Activated T-helper 9 cell treated with anti-CD3 and anti-CD28 coated beads, Interleukin-2, amount 50 U/mL, for 16 hours (primary cell): Measurements from ENCODE around the gene CDAN1.
"Not testable (repeated sequence)": the region's sequence is repeated elsewhere in the genome, so short reads cannot be mapped to it uniquely, and the experiment has no call there.

Experiments
- DNase-seq: peaks from one replicate; pipeline ENCODE4 v3.0.0-alpha.2; 2020; ENCODE audit warnings: low read depth

The CDAN1 gene

GRCh38 chr15:42705336-42705735 lies 31.6 kb downstream of the CDAN1 start:
- DNase-seq, result no peak

GRCh38 chr15:42704492-42704926 lies 32.4 kb downstream of the CDAN1 start:
- peak; percentile 18 for DNase-seq

GRCh38 chr15:42696626-42697025 lies 40.3 kb downstream of the CDAN1 start:
- DNase-seq, result no peak

- no peak for DNase-seq
Measured at GRCh38 chr15:42695527-42696071, 41.3 kb downstream of the CDAN1 start.

- DNase-seq, result no peak
Measured at GRCh38 chr15:42694398-42694797, 42.5 kb downstream of the CDAN1 start.

GRCh38 chr15:42693942-42694341 lies 43.0 kb downstream of the CDAN1 start:
- no peak for DNase-seq

GRCh38 chr15:42693496-42693895 lies 43.4 kb downstream of the CDAN1 start:
- no peak for DNase-seq

- DNase-seq, result no peak
Measured at GRCh38 chr15:42692997-42693396, 43.9 kb downstream of the CDAN1 start.

GRCh38 chr15:42692536-42692935 lies 44.4 kb downstream of the CDAN1 start:
- DNase-seq, result no peak

GRCh38 chr15:42691770-42692169 lies 45.2 kb downstream of the CDAN1 start:
- no peak for DNase-seq

GRCh38 chr15:42691308-42691707 lies 45.6 kb downstream of the CDAN1 start:
- no peak for DNase-seq

- DNase-seq, result no peak
Measured at GRCh38 chr15:42688301-42688700, 48.6 kb downstream of the CDAN1 start.

GRCh38 chr15:42687740-42688139 lies 49.2 kb downstream of the CDAN1 start:
- no peak for DNase-seq

GRCh38 chr15:42686281-42686680 lies 50.6 kb downstream of the CDAN1 start:
- no peak for DNase-seq

- no peak for DNase-seq
Measured at GRCh38 chr15:42681119-42681518, 55.8 kb downstream of the CDAN1 start.

- DNase-seq, result not testable (repeated sequence)
Measured at GRCh38 chr15:42680142-42680482, 56.8 kb downstream of the CDAN1 start.

GRCh38 chr15:42679285-42680141 lies 57.4 kb downstream of the CDAN1 start:
- DNase-seq, result no peak

- no peak for DNase-seq
Measured at GRCh38 chr15:42675021-42675420, 61.9 kb downstream of the CDAN1 start.

GRCh38 chr15:42674472-42674871 lies 62.5 kb downstream of the CDAN1 start:
- DNase-seq, result no peak
